GM08714 (cell line): ENCODE data around the gene CCR6.

ENCODE experiments used
- H3K4me3 ChIP-seq: fragments of 200-500 bp; sonication (Bioruptor generic); 2 replicates; pipeline ENCODE4 v1.5.1; 2014; ENCODE audit warnings: mild to moderate bottlenecking, low read length, inconsistent platforms
- ZNF274 ChIP-seq: IDR thresholded peaks from 2 replicates; pipeline ENCODE4 v1.6.1; 2012; ENCODE audit warnings: mild to moderate bottlenecking, low read depth, low read length

Gene CCR6

GRCh38 chr6:167093406-167093921, 29.4 kb upstream of the CCR6 start:
- no peak for TF ChIP-seq ZNF274
- peak overlapping the region; percentile 88 for H3K4me3 ChIP-seq

DNA sequence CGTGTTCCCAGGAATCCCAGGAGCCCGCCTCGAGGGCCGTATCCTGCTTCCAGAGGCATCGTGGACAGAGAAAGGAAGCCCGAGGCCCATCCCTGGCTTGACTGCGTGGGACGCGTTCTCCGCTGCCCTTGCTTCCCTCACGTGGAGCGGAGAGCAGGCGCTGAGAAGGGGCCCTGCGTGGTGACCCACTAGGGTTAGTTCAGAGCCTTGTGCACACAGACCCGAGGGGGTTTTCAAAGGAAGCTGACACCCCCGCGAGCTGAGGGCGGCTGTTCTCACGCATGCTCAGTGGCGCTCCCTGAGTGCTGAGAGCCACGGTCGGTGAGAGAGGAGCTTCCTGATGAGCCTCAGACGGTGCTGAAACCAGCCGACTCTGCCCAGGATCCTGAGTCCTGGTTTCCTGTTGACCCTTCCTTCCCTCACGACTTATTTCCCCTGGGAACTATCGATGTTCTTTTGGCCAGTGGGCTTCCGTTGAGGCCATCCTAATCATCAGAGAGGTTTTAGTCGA, 28.9 kb upstream of the CCR6 start:
- no peak for TF ChIP-seq ZNF274

DNA sequence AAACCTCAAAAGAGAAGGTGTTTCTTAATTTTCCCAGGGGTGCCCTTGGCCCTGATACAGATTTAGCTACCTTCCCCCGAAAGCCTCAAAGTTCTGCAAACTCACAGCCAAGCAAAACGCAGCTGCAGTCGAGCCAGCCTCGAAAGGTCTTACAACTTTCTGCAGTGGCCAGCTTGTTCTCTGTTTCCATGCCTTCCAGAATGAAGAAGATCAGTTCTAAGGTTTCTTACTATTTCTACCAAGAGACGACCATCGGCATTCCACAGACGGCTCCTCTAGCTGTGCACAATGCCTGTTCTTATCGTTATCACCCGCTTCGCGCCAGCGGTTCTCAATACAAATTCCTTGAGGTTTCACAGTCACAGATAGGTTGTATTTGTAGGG, 28.5 kb upstream of the CCR6 start:
- H3K4me3 ChIP-seq: peak overlapping the region; percentile 88; the same call in 1 of the 2 replicates
- no peak for TF ChIP-seq ZNF274

More for the DNA sequence above, 28.9 kb upstream of the CCR6 start:
- peak overlapping the region; percentile 88; the same call in 1 of the 2 replicates for H3K4me3 ChIP-seq

DNA sequence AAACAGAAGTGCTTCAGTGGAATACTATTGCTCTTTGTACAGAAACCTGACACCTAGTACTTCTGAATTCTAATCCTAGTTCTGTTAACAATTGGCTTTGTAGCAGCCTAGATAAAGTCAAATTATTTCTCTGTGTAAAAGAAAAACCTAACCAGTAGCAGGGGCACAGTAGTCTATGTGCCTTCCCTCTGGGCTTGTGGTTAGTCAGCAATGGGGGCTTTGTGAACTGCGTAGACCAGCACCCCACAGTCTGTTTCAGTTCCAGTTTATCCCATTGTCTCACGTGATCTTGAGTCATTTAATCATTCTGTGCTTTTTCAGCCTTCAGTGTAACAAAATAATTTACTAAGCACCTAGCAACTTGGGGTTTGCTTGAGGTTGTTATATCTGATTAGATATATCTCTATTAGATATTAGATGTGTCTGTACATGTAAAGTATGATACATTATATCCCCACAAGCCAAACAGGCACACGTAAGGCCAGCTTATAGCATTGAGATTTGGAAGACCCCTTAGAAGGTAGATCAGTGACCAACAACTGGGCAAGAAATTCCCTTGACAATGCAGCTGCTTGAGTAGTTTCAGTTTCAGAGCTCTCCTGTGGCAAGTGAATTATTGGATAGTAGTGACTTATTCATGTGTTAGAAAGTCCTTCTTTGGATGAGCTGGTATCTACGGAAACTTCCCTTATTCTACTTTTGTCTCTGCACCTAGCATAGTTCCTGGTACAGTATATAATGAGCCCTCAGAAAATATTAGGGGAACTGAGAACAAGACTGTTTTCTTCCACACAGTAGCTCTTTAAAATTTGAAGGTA, 27.9 kb upstream of the CCR6 start:
- peak overlapping the region; percentile 88; the same call in 1 of the 2 replicates for H3K4me3 ChIP-seq
- no peak for TF ChIP-seq ZNF274

- no peak for TF ChIP-seq ZNF274
Observed at GRCh38 chr6:167095888-167096287, 27.0 kb upstream of the CCR6 start.

GRCh38 chr6:167096991-167097390, 25.9 kb upstream of the CCR6 start:
- H3K4me3 ChIP-seq: no peak overlapping the region
- TF ChIP-seq ZNF274: no peak

More at GRCh38 chr6:167095888-167096287, 27.0 kb upstream of the CCR6 start:
- H3K4me3 ChIP-seq: peak overlapping the region; percentile 11; the same call in 1 of the 2 replicates

GRCh38 chr6:167097770-167098169, 25.1 kb upstream of the CCR6 start:
- H3K4me3 ChIP-seq: no peak overlapping the region
- no peak for TF ChIP-seq ZNF274

GRCh38 chr6:167098825-167099225, 24.1 kb upstream of the CCR6 start:
- no peak overlapping the region for H3K4me3 ChIP-seq
- TF ChIP-seq ZNF274: no peak

GRCh38 chr6:167099707-167100106, 23.2 kb upstream of the CCR6 start:
- TF ChIP-seq ZNF274: no peak
- no peak overlapping the region for H3K4me3 ChIP-seq

- H3K4me3 ChIP-seq: no peak overlapping the region
- no peak for TF ChIP-seq ZNF274
Observed at GRCh38 chr6:167100241-167100674, 22.6 kb upstream of the CCR6 start.

DNA sequence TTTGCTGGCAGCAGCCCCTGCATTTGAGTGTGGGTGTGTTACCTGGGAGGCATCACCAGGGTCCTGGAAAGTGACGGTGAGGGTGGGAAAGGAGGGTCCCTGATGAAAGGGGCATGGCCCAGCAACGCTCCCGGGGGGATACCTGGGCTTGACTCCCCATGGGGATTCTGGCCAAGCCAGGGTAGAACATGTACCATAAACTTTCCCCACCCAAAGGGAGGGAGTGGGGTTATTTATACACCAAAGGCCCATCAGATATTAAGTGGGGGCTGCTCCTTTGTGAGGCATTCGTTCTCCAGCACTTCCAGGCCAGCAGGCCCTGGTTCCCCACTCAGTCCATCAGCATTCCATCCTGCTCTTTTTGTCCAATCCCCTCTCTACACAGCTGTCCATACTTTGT, 20.6 kb upstream of the CCR6 start:
- no peak for TF ChIP-seq ZNF274
- no peak overlapping the region for H3K4me3 ChIP-seq

GRCh38 chr6:167103041-167103891, 19.6 kb upstream of the CCR6 start:
- no peak overlapping the region; the same call in 1 of the 2 replicates for H3K4me3 ChIP-seq
- no peak for TF ChIP-seq ZNF274

DNA sequence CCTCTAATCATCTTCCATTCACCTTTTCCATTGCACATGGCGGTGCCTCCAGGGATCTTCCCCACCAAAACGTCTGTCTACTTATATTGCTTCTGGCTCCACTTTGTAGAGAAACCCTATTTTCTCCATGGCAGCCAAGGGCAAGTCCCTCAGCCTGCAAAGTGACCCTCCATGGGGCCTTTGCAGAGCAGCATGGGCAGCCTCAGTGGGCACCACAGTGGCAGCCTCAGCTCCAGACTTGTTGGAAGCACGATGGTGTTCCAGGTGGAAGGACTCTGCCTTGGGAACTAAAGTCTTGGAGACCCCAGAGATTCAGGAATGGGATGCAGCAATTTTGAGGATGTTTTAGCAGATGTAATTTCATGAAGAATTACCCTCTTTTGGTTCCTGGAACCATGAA, 18.5 kb upstream of the CCR6 start:
- no peak for TF ChIP-seq ZNF274

DNA sequence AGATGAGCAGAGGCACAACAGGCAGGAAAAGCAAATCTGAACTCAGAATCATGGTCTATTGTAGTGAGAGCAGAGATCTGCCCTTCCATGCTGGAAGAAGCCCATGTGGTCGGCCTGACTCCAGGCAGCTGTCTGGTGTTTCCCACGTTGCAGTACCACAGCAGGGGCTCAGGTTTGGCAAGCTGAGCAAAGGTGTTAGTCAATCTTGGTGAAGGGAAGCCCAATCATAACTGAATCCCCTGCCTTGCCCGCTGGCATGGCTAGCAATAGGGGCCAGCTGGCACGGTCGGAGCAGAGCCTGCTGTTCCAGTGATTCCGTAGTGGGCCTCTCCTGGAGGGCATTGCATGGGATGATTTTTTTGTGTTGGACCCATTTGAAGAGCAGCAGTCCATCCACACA, 17.8 kb upstream of the CCR6 start:
- no peak overlapping the region for H3K4me3 ChIP-seq
- TF ChIP-seq ZNF274: no peak

More for the DNA sequence above, 18.5 kb upstream of the CCR6 start:
- no peak overlapping the region for H3K4me3 ChIP-seq
